Measurements from ENCODE around the gene EXTL1.

The EXTL1 gene

DNA sequence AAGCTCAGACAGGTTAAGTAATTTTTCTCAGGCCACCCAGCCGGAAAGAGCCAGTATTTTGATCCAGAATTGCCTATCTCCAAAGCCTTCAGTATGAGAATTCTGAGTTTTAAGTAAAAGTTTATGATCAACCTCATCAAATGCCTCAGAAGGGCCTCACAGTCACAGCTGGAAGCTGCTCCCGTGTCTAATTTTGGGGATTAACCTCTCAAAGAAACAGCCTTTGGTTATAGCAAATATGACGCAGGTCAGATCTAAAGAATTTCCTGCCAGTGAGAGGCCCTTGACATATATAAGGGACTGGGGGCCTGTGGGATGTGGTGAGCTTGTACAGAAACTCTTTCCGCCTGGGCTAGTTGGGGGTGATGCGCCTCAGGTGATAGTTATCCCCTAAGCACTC is 2.3 kb downstream of the EXTL1 start:
- Histone ChIP-seq H3K4me3 (ENCODE audit: low read depth, low read length, poor library complexity, severe bottlenecking) (no peak overlapping the region), H3K9me3 (ENCODE audit: low read length) (no peaks in the 10 kb centered on the region), H3F3A (ENCODE audit: insufficient read depth, low read length) (no peaks in the 10 kb centered on the region), H3K9ac (ENCODE audit: low read length) (no peak overlapping the region), H3K4me2 (ENCODE audit: low read length) (no peak overlapping the region), H2AFZ (ENCODE audit: low read length) (no peak overlapping the region), H4K20me1 (ENCODE audit: insufficient read depth, low read length) (no peaks in the 10 kb centered on the region), H3K9me2 (ENCODE audit: low read depth, low read length) (no peaks in the 10 kb centered on the region), H3K4me1 (ENCODE audit: insufficient read depth, low read length, severe bottlenecking) (no peaks in the 10 kb centered on the region), H3K27me3 (ENCODE audit: insufficient read depth, low read length) (0 out of 2 replicates have a peak, but pooled peaks cover 10% of the 10 kb centered on the region), H3K36me3 (ENCODE audit: insufficient read depth, low read length) (no peaks in the 10 kb centered on the region), H3K27ac (ENCODE audit: low read depth, low read length, poor library complexity, severe bottlenecking) (no peak overlapping the region), H3K79me2 (ENCODE audit: insufficient read depth, low read length) (no peaks in the 10 kb centered on the region)
- TF ChIP-seq, protein P1, sequence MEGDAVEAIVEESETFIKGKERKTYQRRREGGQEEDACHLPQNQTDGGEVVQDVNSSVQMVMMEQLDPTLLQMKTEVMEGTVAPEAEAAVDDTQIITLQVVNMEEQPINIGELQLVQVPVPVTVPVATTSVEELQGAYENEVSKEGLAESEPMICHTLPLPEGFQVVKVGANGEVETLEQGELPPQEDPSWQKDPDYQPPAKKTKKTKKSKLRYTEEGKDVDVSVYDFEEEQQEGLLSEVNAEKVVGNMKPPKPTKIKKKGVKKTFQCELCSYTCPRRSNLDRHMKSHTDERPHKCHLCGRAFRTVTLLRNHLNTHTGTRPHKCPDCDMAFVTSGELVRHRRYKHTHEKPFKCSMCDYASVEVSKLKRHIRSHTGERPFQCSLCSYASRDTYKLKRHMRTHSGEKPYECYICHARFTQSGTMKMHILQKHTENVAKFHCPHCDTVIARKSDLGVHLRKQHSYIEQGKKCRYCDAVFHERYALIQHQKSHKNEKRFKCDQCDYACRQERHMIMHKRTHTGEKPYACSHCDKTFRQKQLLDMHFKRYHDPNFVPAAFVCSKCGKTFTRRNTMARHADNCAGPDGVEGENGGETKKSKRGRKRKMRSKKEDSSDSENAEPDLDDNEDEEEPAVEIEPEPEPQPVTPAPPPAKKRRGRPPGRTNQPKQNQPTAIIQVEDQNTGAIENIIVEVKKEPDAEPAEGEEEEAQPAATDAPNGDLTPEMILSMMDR (IDR thresholded peaks at IDR 0.05; ENCODE audit: low read length) = no peak

GRCh38 chr1:26025060-26025459 is 3.5 kb downstream of the EXTL1 start:
- no peak overlapping the region for H3K4me3 ChIP-seq (ENCODE audit: low read depth, low read length, poor library complexity, severe bottlenecking)
- H3K27ac ChIP-seq (ENCODE audit: low read depth, low read length, poor library complexity, severe bottlenecking) = no peak overlapping the region
- H3K9me2 ChIP-seq (ENCODE audit: low read depth, low read length) = no peaks in the 10 kb centered on the region
- no peaks in the 10 kb centered on the region for H3K4me1 ChIP-seq (ENCODE audit: insufficient read depth, low read length, severe bottlenecking)
- H3K4me2 ChIP-seq (ENCODE audit: low read length) = no peak overlapping the region
- no peaks in the 10 kb centered on the region for H3K9me3 ChIP-seq (ENCODE audit: low read length)
- no peaks in the 10 kb centered on the region for H4K20me1 ChIP-seq (ENCODE audit: insufficient read depth, low read length)
- no peaks in the 10 kb centered on the region for H3K79me2 ChIP-seq (ENCODE audit: insufficient read depth, low read length)
- TF ChIP-seq EZH2 (IDR thresholded peaks at IDR 0.05; ENCODE audit: borderline replicate concordance, low read length) = no peak
- TF ChIP-seq, protein P1 (IDR thresholded peaks at IDR 0.05; ENCODE audit: low read length) = no peak
- H3K27me3 ChIP-seq (ENCODE audit: insufficient read depth, low read length) = 0 out of 2 replicates have a peak, but pooled peaks cover 10% of the 10 kb centered on the region
- no peaks in the 10 kb centered on the region for H3K36me3 ChIP-seq (ENCODE audit: insufficient read depth, low read length)
- no peak overlapping the region for H2AFZ ChIP-seq (ENCODE audit: low read length)
- no peaks in the 10 kb centered on the region for H3F3A ChIP-seq (ENCODE audit: insufficient read depth, low read length)
- no peak overlapping the region for H3K9ac ChIP-seq (ENCODE audit: low read length)

- no peaks in the 10 kb centered on the region for H3K9me2 ChIP-seq (ENCODE audit: low read depth, low read length)
- no peaks in the 10 kb centered on the region for H3K4me1 ChIP-seq (ENCODE audit: insufficient read depth, low read length, severe bottlenecking)
- H2AFZ ChIP-seq (ENCODE audit: low read length) = no peak overlapping the region
- H3K27ac ChIP-seq (ENCODE audit: low read depth, low read length, poor library complexity, severe bottlenecking) = no peak overlapping the region
- no peak overlapping the region for H3K9ac ChIP-seq (ENCODE audit: low read length)
- no peaks in the 10 kb centered on the region for H3K9me3 ChIP-seq (ENCODE audit: low read length)
- H3K79me2 ChIP-seq (ENCODE audit: insufficient read depth, low read length) = no peaks in the 10 kb centered on the region
- H3K4me3 ChIP-seq (ENCODE audit: low read depth, low read length, poor library complexity, severe bottlenecking) = no peak overlapping the region
- H4K20me1 ChIP-seq (ENCODE audit: insufficient read depth, low read length) = no peaks in the 10 kb centered on the region
- no peak overlapping the region for H3K4me2 ChIP-seq (ENCODE audit: low read length)
- TF ChIP-seq, protein P1 (IDR thresholded peaks at IDR 0.05; ENCODE audit: low read length) = no peak
- H3K36me3 ChIP-seq (ENCODE audit: insufficient read depth, low read length) = no peaks in the 10 kb centered on the region
- H3K27me3 ChIP-seq (ENCODE audit: insufficient read depth, low read length) = 0 out of 2 replicates have a peak, but pooled peaks cover 10% of the 10 kb centered on the region
- no peaks in the 10 kb centered on the region for H3F3A ChIP-seq (ENCODE audit: insufficient read depth, low read length)
These were observed 3.9 kb downstream of the EXTL1 start for GRCh38 chr1:26025517-26025916.
